Inflammatory macrophage treated with lipopolysaccharide for 1 hour (primary cell): Measurements from ENCODE around the gene CLEC2L.

Experiments
- DNase-seq, 2 donors: peaks; one replicate each; pipeline ENCODE4 v3.0.0-alpha.2; 2020 to 2022

CLEC2L gene

DNA sequence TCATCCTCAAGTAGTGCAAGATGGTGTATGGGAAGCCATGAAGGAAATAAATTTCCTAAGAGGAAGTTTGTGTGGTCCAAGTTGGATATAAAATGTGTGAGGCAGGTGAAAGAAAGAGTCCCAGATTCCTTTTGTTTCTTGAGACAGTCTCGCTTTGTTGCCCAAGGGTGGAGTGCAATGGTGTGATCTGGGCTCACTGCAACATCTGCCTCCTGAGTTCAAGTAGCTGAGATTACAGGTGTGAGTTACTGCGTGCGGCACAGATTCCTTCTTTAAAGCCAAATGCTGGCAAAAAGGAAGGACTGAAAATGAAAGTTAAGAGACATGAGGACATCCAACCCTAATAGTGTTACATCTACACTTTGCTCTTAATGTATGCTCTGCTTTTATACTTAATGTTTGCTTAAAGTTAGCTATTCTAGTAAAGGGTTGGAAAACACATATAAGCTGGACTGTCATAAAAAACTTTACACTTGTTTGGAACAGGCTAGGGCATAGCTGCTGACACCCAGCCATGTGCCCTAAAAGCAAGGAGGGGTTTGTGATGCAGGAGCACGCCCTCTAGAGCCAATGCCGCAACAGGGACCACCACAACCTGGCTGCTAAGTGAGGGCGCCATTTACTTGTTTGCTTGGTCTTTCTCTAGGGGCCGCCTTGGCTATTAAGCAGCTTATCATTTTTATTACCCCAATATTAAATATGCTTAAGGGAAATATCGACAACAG lies 34.5 kb downstream of the CLEC2L start:
- no peak for DNase-seq

DNA sequence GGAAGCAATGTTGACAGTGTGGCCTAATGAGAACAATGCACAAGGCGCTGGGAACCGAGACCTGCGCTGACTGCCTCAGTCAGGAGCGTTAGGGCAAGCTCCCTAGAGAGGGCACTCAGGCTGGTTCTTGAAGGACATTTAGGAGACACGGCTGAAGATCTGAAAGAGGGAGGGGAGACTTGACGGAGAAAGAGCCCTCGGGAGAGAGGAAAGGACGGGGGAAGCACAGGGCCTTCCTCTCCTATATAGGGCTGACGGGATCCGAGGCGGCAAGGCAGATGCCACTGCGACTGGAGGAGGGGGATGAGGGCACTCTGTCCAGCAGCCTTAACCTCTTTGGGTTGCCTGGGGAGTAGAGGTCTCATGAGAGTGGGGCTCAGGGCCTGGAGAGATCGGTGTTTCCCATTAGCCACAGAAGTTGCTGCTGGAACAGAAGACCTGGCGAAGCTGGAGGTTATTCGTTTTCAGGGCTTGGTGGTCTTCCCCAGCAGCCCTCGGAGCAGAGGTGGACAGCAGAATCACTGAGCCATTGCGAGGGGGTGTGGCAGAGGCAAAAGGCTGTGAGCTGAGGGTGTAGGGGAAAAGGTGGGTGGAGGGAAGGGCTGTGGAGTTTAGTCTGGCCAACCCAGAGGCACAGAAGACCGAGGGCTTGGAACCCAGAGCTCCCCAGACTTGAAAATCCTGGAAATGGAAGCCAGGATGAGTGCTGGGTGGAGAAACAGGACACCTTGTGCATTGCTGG lies 36.0 kb downstream of the CLEC2L start:
- no peak for DNase-seq

GRCh38 chr7:139560199-139560598 lies 36.7 kb downstream of the CLEC2L start:
- DNase-seq, result no peak

- DNase-seq, result no peak
Observed at GRCh38 chr7:139560678-139561077, 37.2 kb downstream of the CLEC2L start.

DNA sequence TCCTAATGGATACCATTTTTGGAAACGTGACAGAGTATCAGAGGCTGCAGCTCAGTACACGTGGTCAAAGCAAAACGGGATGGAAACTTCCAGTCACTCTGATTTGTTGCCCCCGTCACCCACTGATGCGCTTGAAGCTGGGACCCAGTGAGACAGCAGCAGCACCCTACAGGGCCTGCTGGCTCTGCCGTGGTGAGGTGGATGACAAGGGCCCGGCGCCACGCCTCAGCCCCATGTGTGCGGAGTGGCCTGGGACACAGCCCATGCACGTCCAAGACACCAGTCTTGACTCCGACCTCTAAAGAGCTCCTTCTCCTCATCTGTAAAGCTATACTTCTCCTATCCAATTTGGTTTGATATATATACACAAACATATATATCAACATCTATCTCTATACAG lies 39.0 kb downstream of the CLEC2L start:
- DNase-seq, result no peak

GRCh38 chr7:139562961-139563565 lies 39.6 kb downstream of the CLEC2L start:
- peak; percentile 34 to 36 for DNase-seq

DNA sequence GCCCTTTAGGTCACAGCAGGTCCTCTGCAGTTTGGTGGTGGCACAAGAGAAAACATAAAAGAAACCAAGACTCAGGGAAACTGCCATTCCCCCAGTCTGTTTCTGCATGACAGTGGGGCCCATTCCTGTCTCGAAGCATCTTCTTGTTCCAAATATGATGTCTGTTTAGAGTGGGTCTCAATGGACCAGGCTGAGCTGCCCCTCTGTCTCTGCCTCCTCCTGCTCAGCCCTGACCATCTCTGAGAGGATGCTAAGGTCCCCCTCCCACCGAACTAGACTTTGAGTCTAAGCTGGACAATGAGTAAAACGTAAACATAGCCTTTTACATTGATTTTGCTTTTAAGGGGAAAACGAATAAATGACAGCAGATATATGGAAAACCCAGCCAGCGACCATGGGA lies 40.4 kb downstream of the CLEC2L start:
- no peak for DNase-seq

- no peak for DNase-seq
Observed at GRCh38 chr7:139566075-139566474, 42.6 kb downstream of the CLEC2L start.

- no peak for DNase-seq
Observed at GRCh38 chr7:139566736-139567646, 43.5 kb downstream of the CLEC2L start.

- no peak for DNase-seq
Observed at GRCh38 chr7:139567647-139568345, 44.3 kb downstream of the CLEC2L start.

DNA sequence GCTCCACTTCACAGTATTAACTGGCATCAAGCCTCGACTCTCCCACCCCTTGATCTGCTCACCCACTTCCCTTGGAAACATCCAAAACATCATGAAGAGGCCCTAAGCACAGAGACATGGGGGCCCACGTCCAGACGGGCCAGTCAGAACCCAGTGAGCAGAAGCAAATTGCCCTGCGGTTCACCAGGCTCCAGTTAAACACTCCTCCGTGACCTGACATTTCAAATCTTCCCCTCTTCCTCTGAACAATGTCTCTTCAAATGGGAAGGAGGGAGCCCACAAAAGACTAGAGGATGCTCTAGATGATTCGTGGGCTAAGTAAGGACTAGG lies 44.8 kb downstream of the CLEC2L start:
- no peak for DNase-seq

- no peak for DNase-seq
Observed at GRCh38 chr7:139568813-139569490, 45.5 kb downstream of the CLEC2L start.

DNA sequence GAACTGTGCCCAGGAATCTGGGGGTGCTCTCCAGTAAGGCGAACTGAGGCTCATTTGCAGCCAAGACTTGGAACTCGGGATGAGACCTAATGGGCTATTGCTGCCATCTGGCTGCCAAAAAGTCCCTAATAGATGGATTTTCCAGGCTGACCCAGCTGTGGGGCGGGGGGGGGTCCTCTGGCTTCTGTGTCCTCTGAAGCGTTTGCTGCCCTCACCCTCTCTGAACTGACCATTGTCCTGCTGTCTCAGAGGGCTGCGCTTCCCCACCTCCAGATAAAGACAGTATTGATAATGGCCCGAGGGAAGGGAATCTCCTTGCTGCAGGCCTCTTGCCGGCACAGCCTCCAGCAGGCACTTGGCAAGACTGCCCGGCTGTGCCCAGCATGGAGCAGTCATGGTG lies 46.6 kb downstream of the CLEC2L start:
- DNase-seq, result no peak

GRCh38 chr7:139570626-139571025 lies 47.1 kb downstream of the CLEC2L start:
- no peak for DNase-seq

DNA sequence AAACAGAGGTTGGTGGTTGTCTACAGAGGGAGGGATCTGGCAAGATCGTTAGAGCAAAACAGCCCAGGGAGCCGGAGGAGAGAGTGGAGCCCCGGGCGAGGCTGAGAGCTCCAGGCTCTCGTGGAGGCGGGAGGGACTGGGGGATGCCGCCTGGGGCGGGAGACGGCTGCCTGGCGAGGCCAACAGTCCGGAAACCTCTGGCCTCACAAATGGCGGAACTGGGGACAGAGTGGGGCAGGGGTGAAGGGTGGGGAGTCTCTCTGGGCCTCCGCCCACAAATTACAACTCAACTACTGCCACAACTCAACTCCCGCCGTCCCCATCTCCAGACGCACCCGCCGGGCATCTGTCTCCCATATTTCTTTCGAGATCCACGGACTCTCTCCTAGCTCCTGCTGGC lies 47.7 kb downstream of the CLEC2L start:
- DNase-seq, result no peak

- DNase-seq, result no peak
Observed at GRCh38 chr7:139571651-139572050, 48.2 kb downstream of the CLEC2L start.

- no peak for DNase-seq
Observed at GRCh38 chr7:139572071-139572470, 48.6 kb downstream of the CLEC2L start.

- no peak for DNase-seq
Observed at GRCh38 chr7:139572704-139573385, 49.4 kb downstream of the CLEC2L start.

DNA sequence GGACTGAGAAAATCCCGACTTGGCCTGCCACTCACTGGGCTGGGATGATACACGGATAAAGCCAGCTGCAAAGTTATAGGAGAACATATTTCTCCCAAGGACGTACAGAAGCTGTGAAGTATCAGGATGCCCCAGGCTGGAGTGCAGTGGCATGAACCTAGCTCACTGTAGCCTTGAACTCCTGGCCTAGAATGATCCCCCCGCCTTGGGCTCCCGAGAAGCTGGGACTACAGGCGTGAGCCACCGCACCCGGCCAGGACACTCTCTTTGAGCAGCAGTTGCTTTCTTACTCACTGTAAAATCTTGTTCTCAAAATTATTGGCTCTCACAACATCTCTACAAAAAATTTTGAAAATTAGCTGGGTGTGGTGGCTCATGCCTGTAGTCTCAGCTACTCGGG lies 50.4 kb downstream of the CLEC2L start:
- no peak for DNase-seq

GRCh38 chr7:139574618-139575337 lies 51.3 kb downstream of the CLEC2L start:
- no peak for DNase-seq

DNA sequence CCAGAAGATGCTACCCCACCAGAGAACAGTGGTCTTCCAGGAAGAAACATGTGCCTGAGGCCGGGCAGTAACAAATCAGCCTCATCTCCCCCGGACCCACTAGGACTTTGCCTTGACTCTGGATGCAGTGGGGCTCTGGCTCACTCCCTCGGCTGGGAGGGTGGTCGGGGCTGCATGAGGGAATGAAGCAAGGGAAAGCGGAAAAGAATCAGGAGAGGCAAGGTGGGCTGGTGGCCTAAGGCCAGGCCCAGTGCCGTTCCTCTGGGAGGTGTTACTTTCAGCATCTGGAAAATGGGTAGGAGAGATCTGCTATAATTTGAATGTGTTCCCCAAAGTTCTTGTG lies 51.8 kb downstream of the CLEC2L start:
- DNase-seq, result no peak
